Measurements from ENCODE around the gene GRIP1. TPM values are rescaled to one million over a fixed set of nuclear protein-coding genes. Genes with fewer than 3 reads are reported as not detected.

Gene GRIP1
- total and polyA plus RNA-seq, 2 experiments from 2014 or later, result 5.1 to 13.7 TPM

DNA sequence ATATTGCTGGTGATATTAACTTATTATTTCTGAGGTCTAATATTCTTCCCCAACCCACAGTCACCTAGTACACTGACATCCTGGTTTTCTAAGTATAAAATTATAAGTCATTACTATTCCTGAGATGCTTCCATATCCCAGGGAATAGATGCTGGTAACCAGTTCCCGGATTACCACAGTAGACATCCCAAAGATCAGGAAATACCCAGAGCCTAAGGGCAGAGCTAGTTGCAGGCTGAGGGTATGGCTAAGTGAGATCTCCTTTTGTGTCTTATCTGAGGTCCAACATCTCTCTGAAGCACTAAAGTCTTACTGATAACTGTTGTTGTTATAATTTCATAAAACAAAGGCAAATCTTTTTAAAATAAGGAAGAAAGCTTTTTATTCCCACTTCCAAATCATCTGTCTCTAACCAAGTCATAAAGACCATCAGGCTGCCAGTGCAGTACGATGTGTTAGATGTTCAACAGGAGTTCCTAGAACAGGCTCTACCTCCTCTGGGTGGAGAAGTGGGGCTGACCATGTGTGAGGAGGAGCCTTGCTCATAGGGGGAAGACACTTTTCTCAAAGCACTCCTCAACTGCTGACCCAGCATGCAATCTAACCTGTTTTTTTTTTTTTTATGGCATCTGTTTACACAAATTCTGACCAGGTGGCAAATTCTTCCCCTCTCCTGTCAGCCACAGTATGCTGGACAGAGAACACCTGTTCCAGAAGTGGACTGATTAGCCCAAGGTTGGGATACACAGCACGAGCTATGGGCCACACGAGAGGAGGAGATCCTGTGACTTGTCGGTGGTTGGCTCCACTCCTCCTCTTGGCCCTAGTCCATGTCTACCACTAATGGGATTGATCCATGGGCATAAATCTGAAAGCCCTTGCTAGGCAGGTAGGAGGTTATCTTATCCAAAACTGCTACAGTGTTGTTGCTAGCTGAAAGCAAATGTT, 16.1 kb upstream of the GRIP1 start:
- H3K9me2 ChIP-seq (ENCODE audit: insufficient read depth), result peaks cover 7% of the 10 kb centered on the region; the same call in 1 of the 2 replicates
- H3K27ac Mint-ChIP-seq, result no peak overlapping the region
- no peak overlapping the region for H3K4me3 Mint-ChIP-seq
- no peaks in the 10 kb centered on the region for H3K27me3 ChIP-seq (ENCODE audit: insufficient read depth)
- H3K4me3 ChIP-seq, result no peak overlapping the region
- H3K36me3 Mint-ChIP-seq (ENCODE audit: low read depth), result no peaks in the 10 kb centered on the region
- no peak overlapping the region for H3K27ac ChIP-seq (ENCODE audit: low read depth)
- H3F3A ChIP-seq (replicated peaks; ENCODE audit: low read depth), result no peaks in the 10 kb centered on the region
- H3K9me3 Mint-ChIP-seq, result no peaks in the 10 kb centered on the region
- no peaks in the 10 kb centered on the region for H3K36me3 ChIP-seq (ENCODE audit: insufficient read depth)
- H3K79me2 ChIP-seq (replicated peaks; ENCODE audit: insufficient read depth), result no peaks in the 10 kb centered on the region
- no peak for TF ChIP-seq JUNB (IDR thresholded peaks at IDR 0.05; ENCODE audit: unreplicated experiment)
- no peak for TF ChIP-seq CREB1 (CRISPR knock-in tag; IDR thresholded peaks at IDR 0.05; ENCODE audit: low read depth)
- TF ChIP-seq EZH2 (IDR thresholded peaks at IDR 0.05; ENCODE audit: low read depth, unreplicated experiment), result no peak
- TF ChIP-seq, protein P1, sequence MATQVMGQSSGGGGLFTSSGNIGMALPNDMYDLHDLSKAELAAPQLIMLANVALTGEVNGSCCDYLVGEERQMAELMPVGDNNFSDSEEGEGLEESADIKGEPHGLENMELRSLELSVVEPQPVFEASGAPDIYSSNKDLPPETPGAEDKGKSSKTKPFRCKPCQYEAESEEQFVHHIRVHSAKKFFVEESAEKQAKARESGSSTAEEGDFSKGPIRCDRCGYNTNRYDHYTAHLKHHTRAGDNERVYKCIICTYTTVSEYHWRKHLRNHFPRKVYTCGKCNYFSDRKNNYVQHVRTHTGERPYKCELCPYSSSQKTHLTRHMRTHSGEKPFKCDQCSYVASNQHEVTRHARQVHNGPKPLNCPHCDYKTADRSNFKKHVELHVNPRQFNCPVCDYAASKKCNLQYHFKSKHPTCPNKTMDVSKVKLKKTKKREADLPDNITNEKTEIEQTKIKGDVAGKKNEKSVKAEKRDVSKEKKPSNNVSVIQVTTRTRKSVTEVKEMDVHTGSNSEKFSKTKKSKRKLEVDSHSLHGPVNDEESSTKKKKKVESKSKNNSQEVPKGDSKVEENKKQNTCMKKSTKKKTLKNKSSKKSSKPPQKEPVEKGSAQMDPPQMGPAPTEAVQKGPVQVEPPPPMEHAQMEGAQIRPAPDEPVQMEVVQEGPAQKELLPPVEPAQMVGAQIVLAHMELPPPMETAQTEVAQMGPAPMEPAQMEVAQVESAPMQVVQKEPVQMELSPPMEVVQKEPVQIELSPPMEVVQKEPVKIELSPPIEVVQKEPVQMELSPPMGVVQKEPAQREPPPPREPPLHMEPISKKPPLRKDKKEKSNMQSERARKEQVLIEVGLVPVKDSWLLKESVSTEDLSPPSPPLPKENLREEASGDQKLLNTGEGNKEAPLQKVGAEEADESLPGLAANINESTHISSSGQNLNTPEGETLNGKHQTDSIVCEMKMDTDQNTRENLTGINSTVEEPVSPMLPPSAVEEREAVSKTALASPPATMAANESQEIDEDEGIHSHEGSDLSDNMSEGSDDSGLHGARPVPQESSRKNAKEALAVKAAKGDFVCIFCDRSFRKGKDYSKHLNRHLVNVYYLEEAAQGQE (IDR thresholded peaks at IDR 0.05; ENCODE audit: unreplicated experiment), result no peak
- TF ChIP-seq STAT1 (IDR thresholded peaks at IDR 0.05; ENCODE audit: unreplicated experiment), result no peak
- TF ChIP-seq, protein P2, sequence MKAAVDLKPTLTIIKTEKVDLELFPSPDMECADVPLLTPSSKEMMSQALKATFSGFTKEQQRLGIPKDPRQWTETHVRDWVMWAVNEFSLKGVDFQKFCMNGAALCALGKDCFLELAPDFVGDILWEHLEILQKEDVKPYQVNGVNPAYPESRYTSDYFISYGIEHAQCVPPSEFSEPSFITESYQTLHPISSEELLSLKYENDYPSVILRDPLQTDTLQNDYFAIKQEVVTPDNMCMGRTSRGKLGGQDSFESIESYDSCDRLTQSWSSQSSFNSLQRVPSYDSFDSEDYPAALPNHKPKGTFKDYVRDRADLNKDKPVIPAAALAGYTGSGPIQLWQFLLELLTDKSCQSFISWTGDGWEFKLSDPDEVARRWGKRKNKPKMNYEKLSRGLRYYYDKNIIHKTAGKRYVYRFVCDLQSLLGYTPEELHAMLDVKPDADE (IDR thresholded peaks at IDR 0.05), result no peak
- no peak for TF ChIP-seq NANOG (IDR thresholded peaks at IDR 0.05; ENCODE audit: borderline replicate concordance)
- no peak for ATAC-seq
- H2AFZ ChIP-seq, result no peak overlapping the region
- peaks cover 3% of the 10 kb centered on the region for H3K27me3 Mint-ChIP-seq (ENCODE audit: insufficient read depth, low read depth, poor library complexity)
- no peak overlapping the region for H3K4me2 ChIP-seq
- peaks cover 18% of the 10 kb centered on the region for H3K4me1 ChIP-seq (ENCODE audit: insufficient read depth)
- no peak for DNase-seq (ENCODE audit: low spot score)
- no peaks in the 10 kb centered on the region for H4K20me1 ChIP-seq (replicated peaks; ENCODE audit: insufficient read depth)
- peaks cover 16% of the 10 kb centered on the region for H3K4me1 Mint-ChIP-seq

DNA sequence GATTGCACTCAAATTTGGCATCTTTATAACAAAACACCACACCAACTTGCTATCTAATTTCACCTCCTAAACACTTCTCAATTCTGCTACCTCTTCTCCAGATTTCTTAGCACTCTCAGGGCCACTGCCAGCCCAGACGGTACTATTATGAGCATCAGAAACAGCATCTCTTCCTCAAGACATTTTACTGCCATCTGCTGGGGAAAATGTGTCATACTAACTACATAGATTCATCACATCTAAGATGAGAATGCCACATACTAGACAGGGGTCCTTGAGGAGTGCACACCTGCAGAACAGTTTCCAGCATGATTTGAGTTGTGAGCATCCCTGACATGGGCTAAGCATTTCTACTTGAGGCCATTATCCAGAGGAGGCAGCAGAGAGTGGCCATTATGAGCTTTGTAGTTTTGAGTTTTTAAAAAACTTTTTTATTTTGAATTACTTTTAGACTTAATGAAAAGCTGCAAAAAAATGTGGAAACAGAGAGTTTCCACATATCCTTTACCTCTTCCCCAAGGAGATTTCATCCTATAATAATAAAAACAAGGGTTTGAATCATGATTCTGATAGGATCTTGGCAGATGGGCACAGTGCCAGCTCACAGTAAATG, 15.1 kb upstream of the GRIP1 start:
- Histone ChIP-seq H3K4me1 (ENCODE audit: insufficient read depth) (peaks cover 13% of the 10 kb centered on the region), H3K4me2 (no peak overlapping the region), H3K79me2 (replicated peaks; ENCODE audit: insufficient read depth) (no peaks in the 10 kb centered on the region), H2AFZ (no peak overlapping the region), H4K20me1 (replicated peaks; ENCODE audit: insufficient read depth) (no peaks in the 10 kb centered on the region), H3K27me3 (ENCODE audit: insufficient read depth) (no peaks in the 10 kb centered on the region), H3K36me3 (ENCODE audit: insufficient read depth) (no peaks in the 10 kb centered on the region), H3K27ac (ENCODE audit: low read depth) (no peak overlapping the region), H3K4me3 (no peak overlapping the region), H3F3A (replicated peaks; ENCODE audit: low read depth) (no peaks in the 10 kb centered on the region), H3K9me2 (ENCODE audit: insufficient read depth) (peaks cover under 1% of the 10 kb centered on the region; the same call in 1 of the 2 replicates)
- Mint-ChIP-seq H3K9me3 (no peaks in the 10 kb centered on the region), H3K36me3 (ENCODE audit: low read depth) (no peaks in the 10 kb centered on the region), H3K27ac (no peak overlapping the region), H3K4me3 (no peak overlapping the region), H3K27me3 (ENCODE audit: insufficient read depth, low read depth, poor library complexity) (no peaks in the 10 kb centered on the region), H3K4me1 (peaks cover 11% of the 10 kb centered on the region)
- peak; percentile 80 for ATAC-seq
- no peak for TF ChIP-seq ZNF331 (CRISPR knock-in tag; IDR thresholded peaks at IDR 0.05; ENCODE audit: low read depth)
- TF ChIP-seq, protein P2 (IDR thresholded peaks at IDR 0.05), result no peak
- TF ChIP-seq, protein P3, sequence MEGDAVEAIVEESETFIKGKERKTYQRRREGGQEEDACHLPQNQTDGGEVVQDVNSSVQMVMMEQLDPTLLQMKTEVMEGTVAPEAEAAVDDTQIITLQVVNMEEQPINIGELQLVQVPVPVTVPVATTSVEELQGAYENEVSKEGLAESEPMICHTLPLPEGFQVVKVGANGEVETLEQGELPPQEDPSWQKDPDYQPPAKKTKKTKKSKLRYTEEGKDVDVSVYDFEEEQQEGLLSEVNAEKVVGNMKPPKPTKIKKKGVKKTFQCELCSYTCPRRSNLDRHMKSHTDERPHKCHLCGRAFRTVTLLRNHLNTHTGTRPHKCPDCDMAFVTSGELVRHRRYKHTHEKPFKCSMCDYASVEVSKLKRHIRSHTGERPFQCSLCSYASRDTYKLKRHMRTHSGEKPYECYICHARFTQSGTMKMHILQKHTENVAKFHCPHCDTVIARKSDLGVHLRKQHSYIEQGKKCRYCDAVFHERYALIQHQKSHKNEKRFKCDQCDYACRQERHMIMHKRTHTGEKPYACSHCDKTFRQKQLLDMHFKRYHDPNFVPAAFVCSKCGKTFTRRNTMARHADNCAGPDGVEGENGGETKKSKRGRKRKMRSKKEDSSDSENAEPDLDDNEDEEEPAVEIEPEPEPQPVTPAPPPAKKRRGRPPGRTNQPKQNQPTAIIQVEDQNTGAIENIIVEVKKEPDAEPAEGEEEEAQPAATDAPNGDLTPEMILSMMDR (conservative IDR thresholded peaks at IDR 0.05; ENCODE audit: low read depth in 2 of 2), result peak; percentile 68 to 69
- no peak for TF ChIP-seq POLR2AphosphoS5 (IDR thresholded peaks at IDR 0.05; ENCODE audit: low read depth)
- no peak for TF ChIP-seq NANOG (IDR thresholded peaks at IDR 0.05; ENCODE audit: borderline replicate concordance)
- no peak for TF ChIP-seq JUNB (IDR thresholded peaks at IDR 0.05; ENCODE audit: unreplicated experiment)
- no peak for TF ChIP-seq CREB1 (CRISPR knock-in tag; IDR thresholded peaks at IDR 0.05; ENCODE audit: low read depth)
- no peak for TF ChIP-seq EZH2phosphoT487 (IDR thresholded peaks at IDR 0.05; ENCODE audit: unreplicated experiment)
- peak; percentile 82 for DNase-seq (ENCODE audit: low spot score)
